ENCODE data around the gene TRIM59. TPM values are rescaled to one million over a fixed set of nuclear protein-coding genes. Genes with fewer than 3 reads are reported as not detected.
A peak's percentile ranks its signal among the peaks of the same experiment; 100 is the strongest.
"Not testable (repeated sequence)": the region's sequence is repeated elsewhere in the genome, so short reads cannot be mapped to it uniquely, and the experiment has no call there.

TRIM59 gene
- total RNA-seq, 1 donor: 21.0 TPM

DNA sequence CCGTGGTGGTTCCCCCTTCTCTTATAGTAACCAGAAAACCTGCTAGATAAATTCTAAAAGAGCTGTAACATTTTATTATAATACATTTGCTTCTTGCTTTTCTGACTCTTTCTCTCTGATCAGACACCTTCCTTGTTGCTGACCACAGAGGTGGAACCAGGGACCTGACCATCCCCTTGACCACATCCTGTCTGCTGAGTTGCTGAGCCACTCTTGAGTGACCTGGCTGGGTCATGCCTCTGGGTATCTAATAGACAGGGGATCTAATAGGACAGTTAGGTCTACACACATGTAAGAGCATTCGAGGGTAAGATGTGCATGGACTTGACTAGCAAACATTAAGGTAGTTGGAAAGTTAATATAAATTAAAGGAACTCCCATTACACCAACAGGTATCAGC is 22.8 kb upstream of the TRIM59 start:
- Histone ChIP-seq H3K27me3 (ENCODE audit: insufficient read depth, low read length) (no peaks in the 10 kb centered on the region), H3K4me3 (ENCODE audit: low read length) (no peak overlapping the region), H3K9me3 (ENCODE audit: low read depth, low read length) (peaks cover 5% of the 10 kb centered on the region), H3K4me1 (ENCODE audit: insufficient read depth, low read length) (no peaks in the 10 kb centered on the region)

DNA sequence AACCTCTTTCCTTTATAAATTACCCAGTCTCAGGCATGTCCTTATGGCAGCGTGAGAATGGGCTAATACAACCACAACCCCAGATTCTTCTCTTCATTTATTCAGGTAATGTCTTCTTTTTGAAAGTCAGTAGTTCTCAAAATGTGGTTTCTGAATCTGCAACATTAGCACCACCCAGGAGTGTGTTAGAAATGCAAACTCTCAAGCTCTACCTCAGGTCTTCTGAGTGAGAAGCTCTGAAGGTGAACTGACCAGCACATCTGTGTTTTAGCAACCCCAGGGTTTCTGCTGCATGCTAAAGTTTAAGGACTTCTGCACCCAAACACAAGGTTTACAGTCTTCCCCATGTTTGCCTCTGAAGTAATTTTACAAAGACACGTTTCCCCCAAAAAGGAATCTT is 22.3 kb upstream of the TRIM59 start:
- Histone ChIP-seq H3K4me1 (ENCODE audit: insufficient read depth, low read length) (no peaks in the 10 kb centered on the region), H3K9me3 (ENCODE audit: low read depth, low read length) (peaks cover 5% of the 10 kb centered on the region), H3K27me3 (ENCODE audit: insufficient read depth, low read length) (no peaks in the 10 kb centered on the region), H3K4me3 (ENCODE audit: low read length) (no peak overlapping the region)

DNA sequence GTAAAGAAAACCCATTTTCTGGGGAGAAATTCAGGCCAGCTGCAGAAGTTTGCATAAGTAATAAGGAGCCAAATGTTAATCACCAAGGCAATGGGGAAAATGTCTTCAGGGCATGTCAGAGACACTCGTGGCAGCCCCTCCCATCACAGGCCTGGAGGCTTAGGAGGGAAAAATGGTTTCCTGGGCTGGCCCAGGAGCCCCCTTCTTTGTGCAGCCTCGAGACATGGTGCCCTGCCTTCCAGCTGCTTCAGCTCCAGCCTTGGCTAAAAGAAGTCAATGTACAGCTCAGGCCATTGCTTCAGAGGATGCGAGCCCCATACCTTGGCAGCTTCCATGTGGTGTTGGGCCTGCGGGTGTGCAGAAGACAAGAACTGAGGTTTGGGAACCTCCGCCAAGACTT is 20.6 kb upstream of the TRIM59 start:
- H3K4me1 ChIP-seq (ENCODE audit: insufficient read depth, low read length): no peaks in the 10 kb centered on the region
- no peaks in the 10 kb centered on the region for H3K27me3 ChIP-seq (ENCODE audit: insufficient read depth, low read length)
- no peak overlapping the region for H3K4me3 ChIP-seq (ENCODE audit: low read length)
- H3K9me3 ChIP-seq (ENCODE audit: low read depth, low read length): peaks cover 5% of the 10 kb centered on the region

GRCh38 chr3:160464971-160465370 is 15.4 kb upstream of the TRIM59 start:
- H3K4me1 ChIP-seq (ENCODE audit: insufficient read depth, low read length): no peaks in the 10 kb centered on the region
- no peaks in the 10 kb centered on the region for H3K9me3 ChIP-seq (ENCODE audit: low read depth, low read length)
- no peak overlapping the region for H3K4me3 ChIP-seq (ENCODE audit: low read length)
- H3K27me3 ChIP-seq (ENCODE audit: insufficient read depth, low read length): no peaks in the 10 kb centered on the region

- no peaks in the 10 kb centered on the region for H3K9me3 ChIP-seq (ENCODE audit: low read depth, low read length)
- no peaks in the 10 kb centered on the region for H3K4me1 ChIP-seq (ENCODE audit: insufficient read depth, low read length)
- H3K4me3 ChIP-seq (ENCODE audit: low read length): no peak overlapping the region
Measured at GRCh38 chr3:160464321-160464720, 14.7 kb upstream of the TRIM59 start.

DNA sequence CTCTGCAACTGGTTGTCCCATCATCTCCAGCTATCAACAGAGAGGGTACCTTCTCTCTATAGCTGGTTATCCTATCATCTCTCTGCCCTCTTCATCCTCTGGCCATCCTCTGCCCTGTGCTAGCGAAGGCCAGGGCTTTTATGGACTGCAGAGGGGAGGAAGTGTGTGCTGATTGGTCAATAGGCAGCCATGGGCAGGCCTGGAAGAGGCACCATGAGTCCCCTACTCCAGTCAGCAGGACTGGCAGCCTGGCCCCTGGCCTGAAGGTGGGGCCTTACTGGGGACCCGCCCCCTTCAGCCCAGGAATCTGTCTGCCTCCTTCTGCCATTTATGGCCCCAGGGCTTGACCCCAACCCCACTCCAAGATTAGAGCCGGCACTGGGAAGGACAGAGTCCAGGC is 10.4 kb upstream of the TRIM59 start:
- peaks cover 7% of the 10 kb centered on the region for H3K4me1 ChIP-seq (ENCODE audit: insufficient read depth, low read length)
- H3K9me3 ChIP-seq (ENCODE audit: low read depth, low read length): no peaks in the 10 kb centered on the region
- H3K4me3 ChIP-seq (ENCODE audit: low read length): no peak overlapping the region
- H3K27me3 ChIP-seq (ENCODE audit: insufficient read depth, low read length): no peaks in the 10 kb centered on the region

More at GRCh38 chr3:160464321-160464720, 14.7 kb upstream of the TRIM59 start:
- H3K27me3 ChIP-seq (ENCODE audit: insufficient read depth, low read length): no peaks in the 10 kb centered on the region

GRCh38 chr3:160459450-160459970 is 9.9 kb upstream of the TRIM59 start:
- Histone ChIP-seq H3K9me3 (ENCODE audit: low read depth, low read length) (no peaks in the 10 kb centered on the region), H3K27me3 (ENCODE audit: insufficient read depth, low read length) (no peaks in the 10 kb centered on the region), H3K4me3 (ENCODE audit: low read length) (no peak overlapping the region), H3K4me1 (ENCODE audit: insufficient read depth, low read length) (peaks cover 7% of the 10 kb centered on the region)

DNA sequence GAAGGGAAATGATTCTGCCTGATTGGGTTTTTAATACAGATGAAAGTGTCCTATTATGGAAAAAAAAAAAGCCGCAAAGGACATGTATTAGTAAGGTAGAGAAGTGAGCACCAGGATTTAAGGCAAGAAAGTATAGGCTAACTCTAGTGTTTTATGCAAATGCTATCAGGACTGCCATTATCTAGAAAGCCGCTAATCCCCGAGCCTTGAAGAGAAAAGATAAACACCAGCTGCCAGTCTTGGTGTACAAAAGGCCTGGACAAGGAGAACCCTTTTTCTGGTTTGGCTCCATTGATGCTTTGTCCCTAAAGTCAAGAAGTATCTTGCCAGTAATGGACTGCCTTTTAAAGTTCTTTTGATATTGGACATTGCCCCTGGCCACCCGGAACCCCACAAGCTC is 8.6 kb upstream of the TRIM59 start:
- Histone ChIP-seq H3K27me3 (ENCODE audit: insufficient read depth, low read length) (no peaks in the 10 kb centered on the region), H3K9me3 (ENCODE audit: low read depth, low read length) (no peaks in the 10 kb centered on the region), H3K4me1 (ENCODE audit: insufficient read depth, low read length) (peaks cover 7% of the 10 kb centered on the region), H3K4me3 (ENCODE audit: low read length) (no peak overlapping the region)

DNA sequence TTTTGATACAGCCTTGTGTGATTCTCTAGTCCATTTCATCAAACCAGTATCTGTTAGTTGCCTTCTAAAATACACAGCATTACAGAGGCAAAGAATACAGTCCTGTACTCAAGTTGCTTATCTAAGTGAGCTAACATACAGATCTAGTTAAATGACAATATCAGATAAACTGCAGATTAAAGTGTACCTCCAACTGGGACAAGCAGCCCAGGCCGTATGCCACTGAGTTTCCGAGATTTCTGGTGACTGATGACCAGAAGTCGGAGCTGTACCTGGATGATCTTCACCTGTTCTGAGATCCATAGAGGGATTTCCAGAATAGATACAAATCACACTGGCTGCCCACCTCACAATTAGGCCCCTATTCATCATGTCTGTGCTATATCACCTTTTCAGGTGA is 6.3 kb upstream of the TRIM59 start:
- no peaks in the 10 kb centered on the region for H3K27me3 ChIP-seq (ENCODE audit: insufficient read depth, low read length)

DNA sequence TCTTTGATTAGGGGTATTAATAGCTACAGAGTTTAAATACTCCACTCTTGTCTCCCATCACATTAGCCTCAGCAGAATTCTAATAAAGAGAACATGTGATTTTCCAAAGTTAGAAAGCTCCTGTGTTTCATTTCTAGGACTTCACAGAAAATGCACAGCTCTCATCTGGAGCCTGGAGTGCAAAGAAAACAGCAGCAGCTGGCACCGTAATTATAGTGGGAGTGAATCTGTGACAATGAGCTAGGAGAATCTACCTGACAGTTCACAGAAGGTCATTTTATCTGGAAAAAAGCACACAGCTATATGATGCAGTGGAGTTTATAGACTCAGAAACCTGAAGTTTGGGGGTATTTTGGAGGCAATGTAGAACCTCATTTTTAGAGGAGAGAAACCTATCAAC is 5.4 kb upstream of the TRIM59 start:
- Histone ChIP-seq H3K4me3 (ENCODE audit: low read length) (no peak overlapping the region), H3K9me3 (ENCODE audit: low read depth, low read length) (no peaks in the 10 kb centered on the region), H3K27me3 (ENCODE audit: insufficient read depth, low read length) (no peaks in the 10 kb centered on the region), H3K4me1 (ENCODE audit: insufficient read depth, low read length) (peaks cover 12% of the 10 kb centered on the region)

More for the DNA sequence above, 6.3 kb upstream of the TRIM59 start:
- peaks cover 7% of the 10 kb centered on the region for H3K4me1 ChIP-seq (ENCODE audit: insufficient read depth, low read length)
- H3K9me3 ChIP-seq (ENCODE audit: low read depth, low read length): no peaks in the 10 kb centered on the region
- no peak overlapping the region for H3K4me3 ChIP-seq (ENCODE audit: low read length)

DNA sequence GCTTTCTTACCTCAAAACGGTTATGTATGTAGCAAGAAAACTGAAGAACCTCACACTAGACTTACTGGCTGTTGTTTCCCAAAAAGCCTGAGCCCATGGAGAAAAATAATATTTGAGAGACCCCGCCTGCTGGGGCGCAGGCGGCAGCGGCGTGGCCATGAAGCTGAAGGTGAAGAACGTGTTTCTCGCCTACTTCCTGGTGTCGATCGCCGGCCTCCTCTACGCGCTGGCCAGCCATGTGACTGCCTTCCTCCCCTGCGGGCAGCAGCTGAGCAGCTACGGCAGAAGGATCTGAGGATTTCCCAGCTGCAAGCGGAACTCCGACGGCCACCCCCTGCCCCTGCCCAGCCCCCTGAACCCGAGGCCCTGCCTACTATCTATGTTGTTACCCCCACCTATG is 2.7 kb upstream of the TRIM59 start:
- H3K27me3 ChIP-seq (ENCODE audit: insufficient read depth, low read length); H3K4me3 ChIP-seq (ENCODE audit: low read length); H3K9me3 ChIP-seq (ENCODE audit: low read depth, low read length): not testable (repeated sequence)
- H3K4me1 ChIP-seq (ENCODE audit: insufficient read depth, low read length): peaks cover 16% of the 10 kb centered on the region

- no peaks in the 10 kb centered on the region for H3K9me3 ChIP-seq (ENCODE audit: low read depth, low read length)
- H3K4me3 ChIP-seq (ENCODE audit: low read length): no peak overlapping the region
- peaks cover 18% of the 10 kb centered on the region for H3K4me1 ChIP-seq (ENCODE audit: insufficient read depth, low read length)
- no peaks in the 10 kb centered on the region for H3K27me3 ChIP-seq (ENCODE audit: insufficient read depth, low read length)
Measured at GRCh38 chr3:160451602-160452001, 2.0 kb upstream of the TRIM59 start.

DNA sequence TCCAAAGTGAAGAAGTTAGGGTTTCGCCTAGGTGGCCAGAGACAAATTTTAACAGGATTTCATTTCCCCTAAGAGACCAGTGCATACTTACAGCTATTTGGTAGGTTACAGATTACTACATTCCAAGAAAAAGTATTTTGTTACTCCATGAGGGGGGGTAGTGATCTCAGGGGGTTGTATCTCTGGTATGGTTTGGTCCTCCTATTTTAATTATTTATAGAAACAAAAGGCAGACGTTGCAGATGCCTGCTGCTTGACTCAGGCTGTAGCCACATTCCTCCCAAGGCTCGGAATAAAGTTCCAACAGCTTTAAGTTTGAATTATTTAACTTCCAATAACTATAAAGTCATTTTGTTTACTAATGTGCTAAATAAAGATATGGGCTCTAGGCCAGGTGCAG is 1.3 kb upstream of the TRIM59 start:
- Histone ChIP-seq H3K4me3 (ENCODE audit: low read length) (no peak overlapping the region), H3K4me1 (ENCODE audit: insufficient read depth, low read length) (peaks cover 21% of the 10 kb centered on the region), H3K27me3 (ENCODE audit: insufficient read depth, low read length) (no peaks in the 10 kb centered on the region), H3K9me3 (ENCODE audit: low read depth, low read length) (no peaks in the 10 kb centered on the region)

DNA sequence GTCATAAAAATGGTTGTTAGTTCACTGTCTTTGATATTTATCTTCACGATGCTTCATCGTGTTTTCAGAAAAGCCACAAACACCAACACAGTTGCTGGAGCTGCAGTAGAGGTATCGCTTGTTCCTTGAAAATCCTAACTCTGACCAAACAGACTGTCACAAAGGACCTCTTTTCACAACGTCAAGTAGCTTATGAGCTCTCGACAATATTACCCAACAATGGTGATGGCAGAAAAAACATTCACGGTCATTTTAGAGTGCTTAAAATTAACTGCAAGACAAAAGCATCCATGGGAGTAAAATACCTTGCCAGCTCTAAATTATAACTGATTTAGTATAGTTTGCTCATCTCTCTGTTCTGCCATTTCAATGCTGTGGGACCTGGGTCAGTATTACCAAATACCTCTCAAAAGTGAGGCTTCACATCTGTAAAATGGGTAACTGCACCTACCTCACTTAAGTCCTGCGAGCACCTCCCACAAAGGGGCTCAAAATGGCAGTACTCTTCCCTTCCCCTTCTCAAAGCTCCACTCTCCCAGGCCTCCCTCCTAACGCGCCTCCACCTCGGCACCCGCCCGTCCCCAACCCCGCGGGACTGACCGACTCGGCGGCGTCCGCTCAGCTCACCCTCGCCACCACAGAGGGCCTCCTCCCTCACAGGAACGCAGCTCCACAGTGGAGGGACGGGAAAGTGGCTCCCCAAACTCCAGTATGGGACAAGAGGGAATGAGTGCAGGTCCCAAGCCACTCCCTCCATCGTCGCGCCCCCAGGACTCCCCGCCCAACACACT is 546 bp downstream of the TRIM59 start:
- Histone ChIP-seq H3K4me1 (ENCODE audit: insufficient read depth, low read length) (peaks cover 24% of the 10 kb centered on the region), H3K9me3 (ENCODE audit: low read depth, low read length) (no peaks in the 10 kb centered on the region), H3K27me3 (ENCODE audit: insufficient read depth, low read length) (no peaks in the 10 kb centered on the region), H3K4me3 (ENCODE audit: low read length) (peak overlapping the region; percentile 81)

DNA sequence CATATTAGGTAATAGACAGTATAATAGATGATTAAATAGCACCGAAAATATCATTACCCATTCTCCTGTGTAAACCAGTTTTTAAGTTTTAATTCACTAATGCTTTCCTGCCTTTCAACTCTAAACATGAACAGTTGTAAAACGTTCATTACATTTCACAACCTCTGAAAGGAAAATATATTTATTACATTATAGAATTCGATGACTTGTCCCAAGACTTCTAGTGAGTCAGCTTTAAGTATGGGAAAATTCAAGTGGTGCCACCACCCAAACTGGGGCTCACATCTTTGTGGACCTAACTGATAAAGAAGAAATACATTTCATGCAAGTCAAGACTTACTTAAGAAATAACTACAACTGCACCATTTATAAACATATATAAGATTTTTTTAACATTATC is 2.0 kb downstream of the TRIM59 start:
- Histone ChIP-seq H3K27me3 (ENCODE audit: insufficient read depth, low read length) (no peaks in the 10 kb centered on the region), H3K4me3 (ENCODE audit: low read length) (no peak overlapping the region), H3K9me3 (ENCODE audit: low read depth, low read length) (no peaks in the 10 kb centered on the region), H3K4me1 (ENCODE audit: insufficient read depth, low read length) (peaks cover 24% of the 10 kb centered on the region)

- no peaks in the 10 kb centered on the region for H3K9me3 ChIP-seq (ENCODE audit: low read depth, low read length)
- H3K4me3 ChIP-seq (ENCODE audit: low read length): no peak overlapping the region
- peaks cover 24% of the 10 kb centered on the region for H3K4me1 ChIP-seq (ENCODE audit: insufficient read depth, low read length)
- H3K27me3 ChIP-seq (ENCODE audit: insufficient read depth, low read length): no peaks in the 10 kb centered on the region
Measured at GRCh38 chr3:160446522-160447056, 3.0 kb downstream of the TRIM59 start.
